HEK293T (cell line): ENCODE data around the gene PHACTR3.

Experiments used
- CTCF ChIA-PET: fragments of 350-600 bp; formaldehyde crosslinking; extraction: SDS; loops from one replicate; lab custom pipeline; 2021; ENCODE audit warnings: antibody characterized with exemption, inconsistent platforms; lab: Yijun Ruan, JAX
- POLR2A ChIA-PET: fragments of 350-600 bp; formaldehyde crosslinking; extraction: SDS; loops from one replicate; lab custom pipeline; 2020; ENCODE audit warnings: antibody characterized with exemption, inconsistent platforms; lab: Yijun Ruan, JAX
- DNase-seq: peaks from one replicate; pipeline ENCODE4 v3.0.0; 2012; ENCODE audit warnings: mixed read lengths; ENCODE audit errors: extremely low spot score
- ARNT ChIP-seq: fragments of 450-650 bp; IDR thresholded peaks from 2 replicates; pipeline ENCODE4 v1.6.1; 2017; ENCODE audit warnings: mild to moderate bottlenecking
- BHLHE40 ChIP-seq: fragments of 450-650 bp; IDR thresholded peaks from 2 replicates; pipeline ENCODE4 v1.6.1; 2016; ENCODE audit warnings: mild to moderate bottlenecking, moderate library complexity, borderline replicate concordance
- CTBP1 ChIP-seq: fragments of 450-650 bp; IDR thresholded peaks from 2 replicates; pipeline ENCODE4 v1.6.1; 2016; ENCODE audit warnings: borderline replicate concordance
- ELF4 ChIP-seq: fragments of 450-650 bp; IDR thresholded peaks from 2 replicates; pipeline ENCODE4 v1.6.1; 2017; ENCODE audit warnings: antibody characterized with exemption
- FOXA1 ChIP-seq: fragments of 450-650 bp; IDR thresholded peaks from 2 replicates; pipeline ENCODE4 v1.6.1; 2016; ENCODE audit warnings: mild to moderate bottlenecking
- FOXK2 ChIP-seq: fragments of 450-650 bp; IDR thresholded peaks from 2 replicates; pipeline ENCODE4 v1.6.1; 2016; ENCODE audit warnings: mild to moderate bottlenecking
- FOXM1 ChIP-seq: fragments of 450-650 bp; IDR thresholded peaks from 2 replicates; pipeline ENCODE4 v1.6.1; 2017; ENCODE audit warnings: mild to moderate bottlenecking, borderline replicate concordance
- HDGF ChIP-seq: fragments of 450-650 bp; IDR thresholded peaks from 2 replicates; pipeline ENCODE4 v1.6.1; 2017; ENCODE audit warnings: antibody characterized with exemption, borderline replicate concordance
- L3MBTL2 ChIP-seq: fragments of 450-650 bp; conservative IDR thresholded peaks from 2 replicates; pipeline ENCODE4 v1.6.1; 2016; ENCODE audit warnings: mild to moderate bottlenecking
- LEF1 ChIP-seq: fragments of 450-650 bp; IDR thresholded peaks from 2 replicates; pipeline ENCODE4 v1.6.1; 2017; ENCODE audit warnings: mild to moderate bottlenecking, borderline replicate concordance
- NFRKB ChIP-seq: fragments of 450-650 bp; IDR thresholded peaks from 2 replicates; pipeline ENCODE4 v1.6.1; 2016; ENCODE audit warnings: mild to moderate bottlenecking, moderate library complexity
- PKNOX1 ChIP-seq: fragments of 450-650 bp; IDR thresholded peaks from 2 replicates; pipeline ENCODE4 v1.6.1; 2016
- SP1 ChIP-seq: fragments of 450-650 bp; IDR thresholded peaks from 2 replicates; pipeline ENCODE4 v1.6.1; 2017
- SUZ12 ChIP-seq: fragments of 450-650 bp; IDR thresholded peaks from 2 replicates; pipeline ENCODE4 v1.6.1; 2016; ENCODE audit warnings: mild to moderate bottlenecking
- TARDBP ChIP-seq: fragments of 450-650 bp; IDR thresholded peaks from 2 replicates; pipeline ENCODE4 v1.6.1; 2016
- ZNF384 ChIP-seq: fragments of 450-650 bp; IDR thresholded peaks from 2 replicates; pipeline ENCODE4 v1.6.1; 2016

The PHACTR3 gene

GRCh38 chr20:59774921-59775686, 170.8 kb downstream of the PHACTR3 start:
- no peak for TF ChIP-seq PKNOX1
- TF ChIP-seq ARNT = no peak
- no peak for TF ChIP-seq BHLHE40
- TF ChIP-seq NFRKB = no peak
- no peak for TF ChIP-seq L3MBTL2
- TF ChIP-seq SUZ12 = no peak
- no peak for TF ChIP-seq LEF1
- no peak for TF ChIP-seq FOXA1
- no peak for TF ChIP-seq ZNF384
- no peak for TF ChIP-seq ELF4
- TF ChIP-seq SP1 = no peak
- TF ChIP-seq TARDBP = no peak
- TF ChIP-seq FOXK2 = no peak
- no peak for TF ChIP-seq CTBP1
- no peak for TF ChIP-seq HDGF
- TF ChIP-seq FOXM1 = no peak
- DNase-seq = no peak
- CTCF ChIA-PET = interaction anchor here (1.0 kb wide), 1 partner anchor 75 kb away, joined by 3 read pairs; no protein-coding TSS in a partner anchor
- POLR2A ChIA-PET = no interaction called here

- ChIA-PET CTCF (interaction anchor here (1.0 kb wide), 1 partner anchor 74 kb away, joined by 3 read pairs; no protein-coding TSS in a partner anchor), POLR2A (no interaction called here)
- DNase-seq = no peak
Measured at GRCh38 chr20:59775687-59776055, 171.3 kb downstream of the PHACTR3 start.

GRCh38 chr20:59776059-59776603, 171.8 kb downstream of the PHACTR3 start:
- ChIA-PET POLR2A (no interaction called here), CTCF (no interaction called here)
- TF ChIP-seq TARDBP (no peak), PKNOX1 (no peak), NFRKB (no peak), LEF1 (no peak), SP1 (no peak), FOXA1 (no peak), ELF4 (no peak), BHLHE40 (no peak), L3MBTL2 (no peak), SUZ12 (no peak), HDGF (no peak), ZNF384 (no peak), CTBP1 (no peak), ARNT (no peak), FOXK2 (no peak)
- DNase-seq = no peak

More at GRCh38 chr20:59775687-59776055, 171.3 kb downstream of the PHACTR3 start:
- TF ChIP-seq FOXM1 (no peak), PKNOX1 (no peak), SUZ12 (no peak), SP1 (no peak), FOXA1 (no peak), NFRKB (no peak), FOXK2 (no peak), CTBP1 (no peak), L3MBTL2 (no peak), ARNT (no peak), HDGF (no peak), TARDBP (no peak), LEF1 (no peak), ZNF384 (no peak), BHLHE40 (no peak), ELF4 (no peak)

- POLR2A ChIA-PET = no interaction called here
- CTCF ChIA-PET = no interaction called here
Measured at GRCh38 chr20:59776626-59777330, 172.4 kb downstream of the PHACTR3 start.

More at GRCh38 chr20:59776626-59777330, 172.4 kb downstream of the PHACTR3 start:
- DNase-seq = no peak
- TF ChIP-seq FOXM1 = no peak
- TF ChIP-seq PKNOX1 = no peak
- TF ChIP-seq FOXK2 = no peak
- no peak for TF ChIP-seq ELF4
- TF ChIP-seq TARDBP = no peak
- no peak for TF ChIP-seq L3MBTL2
- TF ChIP-seq ARNT = no peak
- TF ChIP-seq FOXA1 = no peak
- no peak for TF ChIP-seq BHLHE40
- TF ChIP-seq SUZ12 = no peak
- no peak for TF ChIP-seq LEF1
- no peak for TF ChIP-seq NFRKB
- TF ChIP-seq HDGF = no peak
- TF ChIP-seq ZNF384 = no peak
- TF ChIP-seq SP1 = no peak
- TF ChIP-seq CTBP1 = no peak
